SK-N-SH (cell line): ENCODE data around the gene POLR3B.

Experiments
- CHD2 ChIP-seq: fragments of 150-350 bp; IDR thresholded peaks from 2 replicates; pipeline ENCODE4 v1.6.1; 2018; ENCODE audit warnings: low read length; ENCODE audit not compliant: partially characterized antibody
- CTCF ChIP-seq: fragments of 200-600 bp; sonication (generic); IDR thresholded peaks from 2 replicates; pipeline ENCODE4 v1.6.1; 2017; ENCODE audit warnings: antibody characterized with exemption, mild to moderate bottlenecking, moderate library complexity
- NRF1 ChIP-seq: IDR thresholded peaks from 2 replicates; pipeline ENCODE4 v1.6.1; 2012; ENCODE audit warnings: low read depth, mild to moderate bottlenecking, low read length
- PBX3 ChIP-seq: IDR thresholded peaks from 2 replicates; pipeline ENCODE4; 2012
- POLR2AphosphoS5 ChIP-seq: IDR thresholded peaks from 2 replicates; pipeline ENCODE4 v1.6.1; 2012; ENCODE audit warnings: low read depth, low read length
- TEAD4 ChIP-seq: IDR thresholded peaks from 2 replicates; pipeline ENCODE4 v1.4.0; 2012; ENCODE audit warnings: mild to moderate bottlenecking, borderline replicate concordance; ENCODE audit not compliant: insufficient read depth
- USF2 ChIP-seq: fragments of 150-350 bp; IDR thresholded peaks from 2 replicates; pipeline ENCODE4 v1.6.1; 2017; ENCODE audit warnings: antibody characterized with exemption, low read length, low read depth, borderline replicate concordance

GRCh38 chr12:106455111-106455510, 97.6 kb downstream of the POLR3B start:
- TF ChIP-seq POLR2AphosphoS5 (no peak), CTCF (no peak), NRF1 (no peak), PBX3 (no peak), CHD2 (no peak), USF2 (no peak), TEAD4 (no peak)
